GM21717 (cell line): ENCODE results near the gene CSF1R.

Experiments
- ATAC-seq: cut with Tn5 transposase; IDR thresholded peaks from one replicate; pipeline ENCODE4 v1.9.1; 2021; ENCODE audit warnings: mild to moderate bottlenecking, moderate library complexity; ENCODE audit not compliant: unreplicated experiment

The CSF1R gene

GRCh38 chr5:150073677-150074076 is 12.7 kb downstream of the CSF1R start:
- ATAC-seq = no peak

- no peak for ATAC-seq
These were observed 13.2 kb downstream of the CSF1R start for GRCh38 chr5:150073086-150073625.

DNA sequence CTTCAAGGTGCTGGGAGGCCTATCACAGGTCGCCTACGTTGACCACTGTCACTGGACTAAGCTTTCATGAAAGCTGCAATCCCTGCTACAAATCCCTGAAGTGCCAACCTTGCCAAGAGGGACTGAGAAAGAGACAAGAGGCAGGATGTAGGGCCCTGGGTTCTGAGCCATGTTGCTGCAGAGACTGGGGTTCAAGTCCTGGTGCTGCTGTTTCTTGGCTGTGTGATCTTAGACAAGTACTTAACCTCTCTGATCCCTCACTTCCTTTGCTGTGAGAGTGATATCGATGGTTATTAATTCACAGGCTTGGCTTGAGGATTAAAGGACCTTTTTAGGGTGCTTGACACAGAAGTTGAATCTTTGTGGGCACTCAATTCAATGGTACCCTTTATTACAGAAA is 15.5 kb downstream of the CSF1R start:
- ATAC-seq = no peak

GRCh38 chr5:150069672-150070627 is 16.4 kb downstream of the CSF1R start:
- no peak for ATAC-seq

- no peak for ATAC-seq
These were observed 17.3 kb downstream of the CSF1R start for GRCh38 chr5:150068961-150069645.

GRCh38 chr5:150068472-150068871 is 17.9 kb downstream of the CSF1R start:
- no peak for ATAC-seq

DNA sequence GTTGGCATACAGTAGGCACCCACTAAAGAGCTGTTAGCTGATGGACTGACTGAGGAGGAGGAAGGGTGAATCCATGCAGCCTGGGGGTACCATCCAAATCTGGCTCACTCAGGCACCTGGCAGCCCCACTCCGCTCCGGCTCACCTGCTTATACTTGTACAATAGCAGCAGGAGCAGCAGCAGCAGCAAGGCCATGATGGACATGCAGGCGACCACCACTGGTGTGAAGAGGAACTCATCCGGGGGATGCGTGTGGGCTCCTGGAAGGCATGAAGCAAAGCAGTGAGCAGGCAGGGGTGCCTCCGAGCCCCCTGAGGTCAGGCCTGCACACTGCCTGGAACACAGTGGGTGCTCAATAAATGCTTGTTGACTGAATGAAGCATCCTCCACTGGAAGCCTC is 18.3 kb downstream of the CSF1R start:
- ATAC-seq = no peak

- ATAC-seq = no peak
These were observed 18.9 kb downstream of the CSF1R start for GRCh38 chr5:150067405-150067960.

GRCh38 chr5:150066901-150067396 is 19.4 kb downstream of the CSF1R start:
- ATAC-seq = no peak

DNA sequence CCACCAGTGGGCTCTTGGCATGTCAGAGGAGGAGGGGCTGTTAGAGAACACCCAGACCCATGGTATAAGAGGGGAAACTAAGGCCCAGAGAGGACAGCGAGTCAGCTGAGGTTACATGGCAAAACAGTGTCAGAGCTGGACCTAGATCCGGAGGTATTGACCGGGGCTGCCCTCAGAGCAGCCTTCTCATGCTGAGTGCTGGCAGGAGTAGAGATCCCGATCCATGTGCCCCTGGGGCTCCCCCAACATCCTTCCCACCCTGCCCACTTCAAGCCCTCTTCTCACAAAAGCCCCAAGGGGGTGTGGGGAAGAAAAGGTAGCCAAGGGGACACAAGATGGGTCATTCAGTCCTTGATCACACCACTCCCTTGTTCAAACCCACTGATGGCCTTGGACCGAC is 19.9 kb downstream of the CSF1R start:
- ATAC-seq = no peak

GRCh38 chr5:150065886-150066285 is 20.5 kb downstream of the CSF1R start:
- ATAC-seq = no peak

DNA sequence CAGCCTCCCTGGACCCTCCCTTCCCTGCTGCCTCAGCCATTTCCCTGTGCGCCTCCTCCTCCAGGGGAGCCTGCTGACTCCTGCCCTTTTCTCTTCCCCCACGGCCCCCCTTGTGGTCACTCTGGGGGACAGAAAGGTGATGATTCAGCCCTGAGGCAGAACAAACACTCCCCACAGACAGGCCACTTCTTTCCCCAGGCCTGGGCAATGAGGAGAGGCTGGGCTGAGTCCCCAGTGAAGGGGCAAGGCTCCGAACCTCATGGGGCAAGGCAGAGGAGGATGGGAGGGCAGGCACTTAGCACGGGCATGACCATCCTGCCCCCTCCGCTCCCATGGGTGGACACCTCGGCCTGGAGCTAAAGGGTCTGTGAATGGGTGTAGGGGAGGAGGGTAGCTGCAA is 21.0 kb downstream of the CSF1R start:
- no peak for ATAC-seq

DNA sequence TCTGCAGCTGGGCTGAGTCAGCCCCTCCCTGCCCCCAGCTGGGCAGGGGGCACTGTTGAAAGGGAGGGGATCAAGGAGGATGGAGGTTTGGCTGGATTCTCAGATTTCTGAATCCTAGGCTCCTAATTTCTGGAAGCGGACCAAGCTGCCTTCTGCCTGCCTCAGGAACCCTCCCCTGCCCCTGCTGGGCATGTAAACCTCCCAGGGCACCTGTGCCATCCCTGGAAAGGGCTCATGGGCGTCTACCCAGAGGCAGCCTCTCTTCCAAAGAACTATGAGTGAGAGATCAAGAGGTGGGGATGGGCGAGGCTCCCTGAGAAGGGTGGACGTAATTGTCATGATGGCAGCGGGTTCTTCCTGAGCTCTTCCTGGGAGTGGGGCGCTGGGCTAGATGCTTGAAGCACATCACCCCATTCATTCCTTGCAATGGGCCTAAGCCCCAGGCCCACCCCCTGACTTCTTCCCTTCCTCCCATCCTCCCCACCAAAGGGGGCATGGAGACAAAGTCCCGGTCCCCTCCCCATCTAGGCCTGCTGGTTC is 21.6 kb downstream of the CSF1R start:
- no peak for ATAC-seq

DNA sequence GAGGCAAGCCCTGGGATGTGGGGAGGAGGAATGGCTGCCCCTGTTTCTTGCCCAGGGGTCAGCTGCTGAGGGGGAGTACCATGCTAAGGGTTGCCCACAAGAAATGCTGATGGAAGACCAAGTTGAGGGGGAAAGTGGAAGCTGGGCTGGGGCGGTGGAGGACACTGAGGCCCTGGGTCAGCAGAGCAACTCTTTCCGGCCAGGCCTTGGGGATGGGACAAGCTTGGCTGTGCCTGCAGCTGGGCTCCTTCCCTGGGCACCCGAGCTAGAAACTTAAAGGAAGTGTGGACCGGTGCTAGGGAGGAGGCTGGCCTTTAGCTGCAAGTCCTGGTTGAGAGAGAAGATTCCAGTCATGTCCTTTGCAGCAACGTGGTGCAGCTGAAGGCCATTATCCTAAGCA is 22.7 kb downstream of the CSF1R start:
- ATAC-seq = no peak

DNA sequence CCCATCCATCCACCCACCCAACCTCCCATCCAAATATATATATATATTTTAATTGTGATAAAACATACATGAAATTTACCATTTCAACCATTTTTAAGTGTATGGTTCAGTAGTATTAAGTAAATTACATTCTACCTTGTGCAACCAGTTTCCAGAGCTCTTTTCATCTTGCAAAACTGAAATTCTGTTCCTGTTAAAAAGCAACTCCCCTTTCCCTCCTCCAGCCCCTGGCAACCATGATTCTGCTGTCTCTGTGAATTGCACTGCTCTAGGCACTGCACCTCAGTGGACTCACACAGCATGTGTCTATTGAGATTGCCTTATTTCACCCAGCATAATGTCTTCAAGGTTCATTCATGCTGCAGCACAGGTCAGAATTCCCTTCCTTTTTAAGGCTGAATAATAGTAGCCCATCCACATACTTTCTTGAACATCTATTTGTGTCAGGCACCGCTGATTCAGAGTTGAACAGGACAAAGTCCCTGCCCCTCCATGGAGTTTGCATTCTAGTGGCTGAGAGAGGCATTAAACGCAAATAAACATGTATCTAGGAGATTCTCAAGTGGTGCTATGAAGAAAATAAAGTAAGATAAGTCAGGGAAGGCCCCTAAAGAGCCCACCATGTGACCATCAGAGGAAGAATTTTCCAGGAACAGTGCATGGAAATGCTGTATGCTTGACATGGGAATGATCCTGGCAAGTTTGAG is 24.0 kb downstream of the CSF1R start:
- no peak for ATAC-seq

DNA sequence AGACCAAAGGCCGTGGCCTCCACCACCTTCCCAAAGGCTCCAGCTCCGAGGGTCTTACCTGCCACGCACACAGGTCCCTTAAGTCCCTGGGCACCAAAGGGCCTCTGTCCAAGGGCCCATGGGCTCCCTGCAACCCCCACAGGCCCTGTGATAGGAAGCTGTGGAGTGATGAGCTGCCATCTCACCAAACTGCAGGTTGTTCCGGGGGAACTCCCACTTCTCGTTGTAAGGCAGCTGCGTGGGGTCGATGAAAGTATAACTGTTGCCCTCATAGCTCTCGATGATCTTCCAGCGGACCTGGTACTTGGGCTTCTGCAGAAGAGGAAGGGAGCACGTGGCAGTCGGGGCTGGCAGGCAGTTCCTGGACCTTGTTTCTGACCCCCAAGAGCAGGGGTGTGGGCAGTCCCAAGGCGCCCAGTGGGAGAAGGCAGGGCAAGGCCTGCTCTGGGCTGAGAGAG is 24.8 kb downstream of the CSF1R start:
- no peak for ATAC-seq

- ATAC-seq = no peak
These were observed 25.9 kb downstream of the CSF1R start for GRCh38 chr5:150060471-150060870.

- no peak for ATAC-seq
These were observed 26.7 kb downstream of the CSF1R start for GRCh38 chr5:150059623-150060022.

DNA sequence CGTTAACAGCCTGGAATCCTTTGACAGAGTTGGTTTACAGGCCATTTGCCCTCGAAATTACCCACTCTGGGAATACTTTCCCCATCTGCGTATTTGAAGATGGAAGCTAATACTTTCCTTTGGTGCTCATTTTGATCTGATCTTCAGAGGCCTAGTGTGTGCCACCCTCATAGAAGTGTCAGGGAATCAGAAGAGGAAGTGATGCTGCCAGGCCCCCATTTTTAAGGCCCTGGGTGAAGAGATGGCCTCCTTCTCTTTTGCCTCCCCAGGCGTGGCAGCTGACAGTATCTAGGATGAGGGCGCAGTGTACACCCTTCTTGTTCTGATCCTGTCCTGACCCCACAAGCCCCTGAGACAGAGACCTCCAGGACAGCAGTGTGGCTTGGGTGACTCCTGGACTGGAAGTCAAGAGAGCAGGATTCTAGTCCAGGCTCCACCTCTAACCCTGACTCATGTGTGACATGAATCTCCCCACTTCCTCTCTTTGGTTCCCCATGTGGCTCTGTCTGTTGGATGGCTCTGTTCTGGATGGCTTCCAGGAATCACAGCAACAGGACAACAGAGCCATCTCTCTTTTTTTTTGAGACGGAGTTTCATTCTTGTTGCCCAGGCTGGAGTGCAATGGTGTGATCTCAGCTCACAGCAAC is 27.8 kb downstream of the CSF1R start:
- ATAC-seq = no peak

DNA sequence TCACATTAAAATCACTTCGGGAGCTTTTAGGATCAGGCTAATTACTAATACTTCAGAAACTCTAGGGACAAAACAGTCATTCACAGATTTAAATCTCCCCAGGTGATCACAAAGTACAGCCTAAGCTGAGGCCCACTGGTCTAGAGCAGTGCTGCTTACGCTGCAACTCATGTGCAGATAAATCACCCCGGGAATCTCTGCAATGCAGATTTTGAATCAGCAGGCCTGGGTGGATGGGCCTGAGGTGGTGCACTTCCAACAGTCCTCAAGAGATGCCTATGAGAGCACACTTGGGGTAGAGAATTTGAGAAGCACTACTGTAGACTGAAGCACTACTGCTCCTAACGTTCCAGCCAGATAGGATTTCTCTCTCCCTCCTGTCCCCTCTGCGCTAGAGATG is 28.4 kb downstream of the CSF1R start:
- no peak for ATAC-seq
